Kidney epithelial cell (primary cell): Measurements from ENCODE around the gene PHF12. TPM values are rescaled to one million over a fixed set of nuclear protein-coding genes. Genes with fewer than 3 reads are reported as not detected.

ENCODE experiments used
- DNase-seq: peaks from one replicate; pipeline ENCODE4 v3.0.0-alpha.2; 2010; ENCODE audit warnings: low read depth
- H3K27me3 ChIP-seq: 2 replicates; pipeline ENCODE4 v1.6.0; 2011; ENCODE audit warnings: low read length; ENCODE audit not compliant: control insufficient read depth, insufficient read depth
- H3K36me3 ChIP-seq: 2 replicates; pipeline ENCODE4 v1.5.1; 2011; ENCODE audit warnings: low read length; ENCODE audit not compliant: control insufficient read depth, insufficient read depth
- H3K4me3 ChIP-seq: 2 replicates; pipeline ENCODE4 v1.5.1; 2011; ENCODE audit warnings: low read depth, mild to moderate bottlenecking, control low read depth, low read length
- CTCF ChIP-seq: IDR thresholded peaks from 2 replicates; pipeline ENCODE4 v1.5.1; 2011; ENCODE audit warnings: mild to moderate bottlenecking, moderate library complexity, low read length, control low read depth, inconsistent platforms; ENCODE audit not compliant: insufficient read depth, poor library complexity, severe bottlenecking
- total RNA-seq: library from RNA; depleted of rRNA; stranded (reverse); fragments of >200 nt; gene quantifications from 2 replicates; pipeline ENCODE4 v1.2.3, GENCODE V29; 2015

The PHF12 gene
- total RNA-seq, 1 donor from 2014 or later = 19.6 TPM

- Histone ChIP-seq H3K4me3 (peak overlapping the region; percentile 58), H3K36me3 (no peaks in the 10 kb centered on the region), H3K27me3 (no peaks in the 10 kb centered on the region)
- no peak for TF ChIP-seq CTCF
- peak; percentile 97 for DNase-seq
These were observed 965 bp upstream of the PHF12 start for GRCh38 chr17:28951991-28952975.

DNA sequence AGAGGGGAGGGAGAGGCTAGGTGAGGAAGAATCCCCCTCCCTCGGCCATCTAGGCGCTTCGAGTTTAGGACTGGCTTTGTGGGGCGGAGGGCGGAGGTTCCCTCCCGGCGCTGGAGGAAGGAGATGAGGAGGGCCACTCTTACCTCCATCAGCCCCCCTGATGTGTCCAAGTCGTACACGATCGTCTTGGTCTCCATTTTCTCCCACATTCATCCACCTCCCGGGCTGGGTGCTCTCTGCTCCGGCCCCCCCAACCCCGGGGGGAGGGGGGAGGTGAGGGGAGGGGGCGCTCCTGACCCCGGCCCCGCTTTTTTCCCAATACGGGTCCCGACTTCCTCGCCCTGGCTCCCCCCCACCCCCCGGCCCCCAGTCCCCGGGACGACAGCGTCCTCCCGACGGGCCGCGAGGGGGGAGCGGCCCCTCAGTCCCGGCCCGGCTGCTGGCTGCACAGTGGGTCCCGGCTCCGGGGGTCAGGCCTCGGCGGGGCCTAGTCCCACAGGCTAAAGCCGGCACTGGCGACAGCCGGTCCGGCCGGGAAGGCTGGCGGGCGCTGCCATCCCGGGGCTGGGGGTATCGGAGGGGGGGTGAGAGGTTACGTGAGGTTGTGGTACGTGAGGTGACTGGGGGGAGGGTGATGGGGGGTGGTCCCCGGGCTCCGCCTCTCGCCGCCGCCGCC, 428 bp downstream of the PHF12 start:
- Histone ChIP-seq H3K36me3 (no peaks in the 10 kb centered on the region), H3K27me3 (no peaks in the 10 kb centered on the region), H3K4me3 (peak overlapping the region; percentile 55)
- no peak for TF ChIP-seq CTCF
- no peak for DNase-seq

DNA sequence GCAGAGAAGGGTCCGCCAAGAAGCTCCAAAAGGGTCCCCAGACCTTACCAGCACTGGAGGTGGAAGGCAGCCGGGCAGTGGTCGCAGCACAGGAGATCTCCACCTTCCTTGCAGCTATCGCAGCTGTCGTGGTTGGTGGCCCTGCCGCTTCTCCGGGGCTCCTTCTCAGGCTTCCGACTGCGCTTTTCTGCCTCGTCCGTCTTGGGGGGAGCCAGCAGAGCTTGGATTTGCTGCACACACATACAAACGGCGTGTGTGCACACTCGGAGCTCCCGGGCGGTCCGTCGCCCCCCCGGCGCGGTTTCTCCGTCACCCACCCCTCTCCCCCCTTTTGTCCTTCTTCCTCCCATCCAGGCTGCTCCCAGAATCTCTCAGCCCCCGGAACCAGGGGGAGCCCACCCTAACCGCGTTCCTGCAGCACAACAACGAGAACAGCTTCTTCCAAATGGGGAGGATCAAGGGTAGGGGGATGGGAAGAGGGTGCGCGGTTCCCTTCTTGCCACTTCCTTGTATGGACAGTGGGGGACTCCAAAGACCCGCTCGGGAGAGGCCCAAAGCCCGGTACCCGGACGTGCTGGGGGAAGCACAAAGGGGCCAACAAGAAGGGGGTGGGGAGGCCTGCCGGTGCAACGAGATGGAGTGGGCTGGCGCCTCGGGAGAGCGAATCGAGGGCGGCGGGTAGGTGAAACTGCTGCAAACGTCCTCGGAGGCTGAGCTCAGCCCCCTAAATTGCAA, 1.1 kb downstream of the PHF12 start:
- TF ChIP-seq CTCF = no peak
- peak overlapping the region; percentile 55 for H3K4me3 ChIP-seq
- no peak for DNase-seq
- H3K36me3 ChIP-seq = no peaks in the 10 kb centered on the region
- no peaks in the 10 kb centered on the region for H3K27me3 ChIP-seq

GRCh38 chr17:28949185-28950016, 1.9 kb downstream of the PHF12 start:
- no peak for DNase-seq
- peak overlapping the region; percentile 55 for H3K4me3 ChIP-seq

More at GRCh38 chr17:28949185-28950016, 1.9 kb downstream of the PHF12 start:
- no peaks in the 10 kb centered on the region for H3K27me3 ChIP-seq
- no peaks in the 10 kb centered on the region for H3K36me3 ChIP-seq
- TF ChIP-seq CTCF = no peak
